Activated naive CD4-positive, alpha-beta T cell treated with anti-CD3 and anti-CD28 coated beads, Interleukin-2, amount 10 ng/mL, durations not matched to agents 7 days and 5 days (primary cell): ENCODE data around the gene LMX1B.

Experiments
- CTCF ChIA-PET: fragments of 350-600 bp; sonication (Branson Sonifier 250); formaldehyde crosslinking; loops from one replicate; lab custom pipeline; 2021; ENCODE audit warnings: antibody characterized with exemption; lab: Charles Lee
- DNase-seq: peaks from one replicate; pipeline ENCODE4 v3.0.0-alpha.2; 2020
- H3K27ac Mint-ChIP-seq: one replicate; pipeline ENCODE4 v1.8.0; 2021; ENCODE audit warnings: mild to moderate bottlenecking, moderate library complexity, mixed read lengths
- H3K27me3 Mint-ChIP-seq: one replicate; pipeline ENCODE4 v1.8.0; 2021; ENCODE audit warnings: mild to moderate bottlenecking, mixed read lengths
- H3K36me3 Mint-ChIP-seq: one replicate; pipeline ENCODE4 v1.8.0; 2021; ENCODE audit warnings: mixed read lengths
- H3K4me1 Mint-ChIP-seq: one replicate; pipeline ENCODE4 v1.8.0; 2021; ENCODE audit warnings: mixed read lengths
- H3K4me3 Mint-ChIP-seq: one replicate; pipeline ENCODE4 v1.8.0; 2021; ENCODE audit warnings: mild to moderate bottlenecking, moderate library complexity, mixed read lengths
- H3K9me3 Mint-ChIP-seq: one replicate; pipeline ENCODE4 v1.8.0; 2021; ENCODE audit warnings: mixed read lengths

LMX1B gene

DNA sequence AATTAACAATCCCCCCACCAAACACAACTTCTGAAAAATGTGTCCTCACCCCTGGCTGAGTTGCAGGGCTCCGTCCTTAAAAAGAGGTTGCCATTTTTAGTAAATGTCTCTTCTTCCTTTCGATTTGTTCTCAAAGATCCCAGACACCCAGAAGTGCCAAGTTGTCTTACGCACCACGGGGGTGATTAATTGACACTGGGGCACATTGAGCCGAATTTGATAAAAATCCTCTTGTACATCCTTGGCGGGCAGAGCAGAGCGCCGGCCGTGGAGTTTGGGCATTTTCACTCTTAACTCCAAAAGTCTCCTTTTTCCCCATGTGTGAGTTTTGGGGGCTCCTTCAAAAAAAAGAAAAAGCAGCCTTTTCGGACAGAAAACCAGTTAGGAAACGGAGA lies 4.5 kb downstream of the LMX1B start:
- CTCF ChIA-PET: no interaction called here
- no peak for DNase-seq
- H3K27me3 Mint-ChIP-seq: peaks cover 98% of the 10 kb centered on the region
- H3K9me3 Mint-ChIP-seq: no peaks in the 10 kb centered on the region
- H3K4me3 Mint-ChIP-seq: no peak overlapping the region
- no peak overlapping the region for H3K27ac Mint-ChIP-seq
- peaks cover 12% of the 10 kb centered on the region for H3K4me1 Mint-ChIP-seq
- peaks cover 4% of the 10 kb centered on the region for H3K36me3 Mint-ChIP-seq

DNA sequence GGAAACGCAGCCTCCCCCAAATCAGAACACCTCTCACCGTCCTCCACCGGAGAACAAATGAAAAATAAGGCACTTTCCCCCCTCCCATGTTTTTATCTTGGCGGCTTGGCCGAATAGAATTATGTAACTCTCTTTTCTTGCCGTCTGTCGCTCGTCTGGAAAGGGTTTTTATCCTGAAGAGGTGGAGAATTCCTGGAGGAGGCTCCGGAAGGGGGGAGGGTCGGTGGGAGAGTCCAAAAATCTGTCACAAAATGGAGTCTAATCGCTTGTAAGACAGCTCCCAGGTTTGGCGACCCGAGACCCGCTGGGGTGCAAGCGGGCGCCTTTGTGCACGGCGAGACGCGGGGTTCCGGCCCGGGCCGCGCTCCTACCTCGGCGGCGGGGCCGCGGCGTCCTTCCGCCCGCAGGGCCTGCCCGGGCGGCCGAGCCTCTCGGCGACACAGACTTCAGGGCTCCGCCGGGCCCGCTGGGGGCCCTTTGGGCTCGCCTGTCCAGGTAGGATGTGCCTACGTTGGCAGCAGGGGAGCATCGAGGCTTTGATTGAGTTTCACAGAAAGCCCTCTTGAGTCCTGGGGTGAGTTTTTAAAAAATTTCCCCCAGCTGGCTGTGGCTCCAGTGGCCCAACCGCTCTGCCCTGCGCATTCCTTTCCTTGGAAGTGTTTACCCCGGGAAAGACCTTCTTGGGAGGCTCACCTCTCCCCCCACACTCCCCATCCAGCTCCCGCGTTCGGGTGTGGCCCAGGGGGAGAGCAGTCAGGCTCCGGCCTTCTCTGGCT lies 5.0 kb downstream of the LMX1B start:
- Mint-ChIP-seq H3K36me3 (peaks cover 4% of the 10 kb centered on the region), H3K27me3 (peaks cover 98% of the 10 kb centered on the region), H3K4me3 (no peak overlapping the region), H3K9me3 (no peaks in the 10 kb centered on the region), H3K4me1 (peaks cover 12% of the 10 kb centered on the region), H3K27ac (peak overlapping the region; percentile 45)
- no peak for DNase-seq
- CTCF ChIA-PET: no interaction called here

DNA sequence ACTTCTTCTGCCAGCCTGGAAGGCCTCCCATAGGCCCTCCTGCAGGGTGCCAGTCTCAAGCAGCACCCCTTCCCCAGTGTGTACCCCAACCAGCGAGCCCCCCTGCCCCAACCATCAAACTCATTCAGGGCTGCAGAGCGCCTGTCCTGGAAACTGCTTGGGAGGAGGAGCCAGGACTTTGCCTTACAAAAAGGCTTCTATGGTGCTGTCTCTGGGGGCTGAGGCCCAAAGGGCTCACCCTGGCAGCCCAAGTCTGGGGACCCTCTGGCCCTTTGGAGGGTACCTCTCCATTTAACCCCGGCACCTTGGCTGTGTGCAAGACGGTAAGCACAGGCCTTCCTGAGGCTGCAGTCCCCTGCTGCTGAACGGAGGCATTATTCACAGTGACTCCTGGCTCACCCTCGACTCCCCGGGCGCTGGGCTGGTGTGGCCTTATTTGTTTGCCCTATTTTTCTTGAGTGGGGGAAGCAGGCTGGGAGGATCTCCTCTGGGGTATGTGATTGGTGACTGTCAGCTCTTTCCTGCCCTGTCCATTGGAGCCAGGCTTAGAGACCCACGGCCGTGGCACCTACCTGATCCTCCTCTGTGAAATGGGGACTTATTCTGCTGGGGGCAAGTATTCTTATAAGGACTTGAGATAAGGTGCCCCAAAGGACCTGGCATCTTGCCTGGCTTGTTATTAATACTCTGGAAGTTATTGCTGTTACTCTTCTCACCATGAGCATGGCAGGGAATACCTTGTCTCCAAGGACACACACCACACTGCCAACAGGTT lies 5.8 kb downstream of the LMX1B start:
- Mint-ChIP-seq H3K36me3 (peaks cover 2% of the 10 kb centered on the region), H3K4me3 (no peak overlapping the region), H3K4me1 (peaks cover 10% of the 10 kb centered on the region), H3K9me3 (no peaks in the 10 kb centered on the region), H3K27ac (peak overlapping the region; percentile 45), H3K27me3 (peaks cover 100% of the 10 kb centered on the region)
- no peak for DNase-seq
- CTCF ChIA-PET: no interaction called here

DNA sequence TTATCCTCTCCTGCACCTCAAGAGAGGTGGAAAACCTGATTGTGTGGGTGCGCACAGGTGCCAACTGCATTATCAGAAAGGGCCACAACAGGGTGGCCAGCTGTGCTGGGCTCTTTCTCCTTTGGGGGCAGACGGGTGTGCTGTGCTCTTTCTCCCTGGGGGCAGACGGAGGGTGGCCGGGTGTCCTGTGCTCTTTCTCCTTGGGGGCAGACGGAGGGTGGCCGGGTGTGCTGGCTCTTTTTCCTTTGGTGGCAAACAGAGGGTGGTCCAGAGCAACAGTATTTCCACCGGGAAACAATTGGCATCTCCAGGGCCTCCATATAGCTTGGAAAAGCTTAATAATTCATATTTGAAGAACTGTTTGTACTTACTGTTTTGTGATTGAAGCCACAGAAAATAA lies 6.8 kb downstream of the LMX1B start:
- CTCF ChIA-PET: no interaction called here
- H3K4me3 Mint-ChIP-seq: no peak overlapping the region
- H3K4me1 Mint-ChIP-seq: peaks cover 8% of the 10 kb centered on the region
- DNase-seq: no peak
- peaks cover 100% of the 10 kb centered on the region for H3K27me3 Mint-ChIP-seq
- no peaks in the 10 kb centered on the region for H3K9me3 Mint-ChIP-seq
- H3K27ac Mint-ChIP-seq: no peak overlapping the region
- no peaks in the 10 kb centered on the region for H3K36me3 Mint-ChIP-seq

DNA sequence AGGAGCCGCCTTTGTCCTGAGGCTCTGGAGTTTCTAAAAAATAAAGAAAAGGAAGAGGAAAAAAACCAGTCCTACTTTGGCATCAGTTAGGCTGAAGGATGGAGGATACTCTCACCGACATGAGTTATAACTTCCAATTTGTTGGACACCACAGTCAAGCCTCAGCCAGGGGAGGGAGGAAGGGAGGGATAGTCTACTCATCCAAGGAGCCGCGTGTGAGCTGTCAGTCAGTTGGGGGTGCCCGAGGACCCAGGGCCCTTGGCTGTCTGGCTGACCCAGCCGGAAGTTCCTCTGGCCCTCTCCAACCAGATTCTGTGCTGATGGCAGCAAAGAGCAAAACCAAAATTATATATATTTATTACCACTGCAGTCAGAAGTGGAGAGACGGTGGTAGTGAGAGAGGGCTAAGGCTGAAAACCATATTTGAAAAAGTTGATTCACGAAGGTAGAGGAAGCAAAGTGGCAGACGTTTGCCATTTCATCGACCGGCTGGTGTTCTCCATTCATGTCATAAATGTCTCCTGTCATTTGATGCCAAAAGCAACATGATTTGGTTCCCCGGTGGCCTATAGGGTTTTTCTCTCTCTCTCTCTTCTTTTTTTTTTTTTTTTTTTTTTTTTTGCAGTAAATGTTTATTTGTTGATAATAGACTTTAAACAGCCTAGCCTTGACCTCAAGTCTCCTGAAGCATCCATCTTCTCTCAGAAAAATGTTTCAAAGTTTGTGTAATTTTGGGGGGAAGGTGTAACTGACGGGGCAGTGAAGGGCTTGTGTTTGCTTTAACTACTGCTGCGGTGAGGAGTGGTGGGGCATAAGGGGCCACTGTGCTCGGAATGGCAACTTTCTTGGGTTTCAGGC lies 7.6 kb downstream of the LMX1B start:
- no peak for DNase-seq
- peaks cover 100% of the 10 kb centered on the region for H3K27me3 Mint-ChIP-seq
- H3K27ac Mint-ChIP-seq: no peak overlapping the region
- CTCF ChIA-PET: no interaction called here
- H3K4me1 Mint-ChIP-seq: peaks cover 12% of the 10 kb centered on the region
- no peaks in the 10 kb centered on the region for H3K9me3 Mint-ChIP-seq
- H3K36me3 Mint-ChIP-seq: no peaks in the 10 kb centered on the region
- no peak overlapping the region for H3K4me3 Mint-ChIP-seq

DNA sequence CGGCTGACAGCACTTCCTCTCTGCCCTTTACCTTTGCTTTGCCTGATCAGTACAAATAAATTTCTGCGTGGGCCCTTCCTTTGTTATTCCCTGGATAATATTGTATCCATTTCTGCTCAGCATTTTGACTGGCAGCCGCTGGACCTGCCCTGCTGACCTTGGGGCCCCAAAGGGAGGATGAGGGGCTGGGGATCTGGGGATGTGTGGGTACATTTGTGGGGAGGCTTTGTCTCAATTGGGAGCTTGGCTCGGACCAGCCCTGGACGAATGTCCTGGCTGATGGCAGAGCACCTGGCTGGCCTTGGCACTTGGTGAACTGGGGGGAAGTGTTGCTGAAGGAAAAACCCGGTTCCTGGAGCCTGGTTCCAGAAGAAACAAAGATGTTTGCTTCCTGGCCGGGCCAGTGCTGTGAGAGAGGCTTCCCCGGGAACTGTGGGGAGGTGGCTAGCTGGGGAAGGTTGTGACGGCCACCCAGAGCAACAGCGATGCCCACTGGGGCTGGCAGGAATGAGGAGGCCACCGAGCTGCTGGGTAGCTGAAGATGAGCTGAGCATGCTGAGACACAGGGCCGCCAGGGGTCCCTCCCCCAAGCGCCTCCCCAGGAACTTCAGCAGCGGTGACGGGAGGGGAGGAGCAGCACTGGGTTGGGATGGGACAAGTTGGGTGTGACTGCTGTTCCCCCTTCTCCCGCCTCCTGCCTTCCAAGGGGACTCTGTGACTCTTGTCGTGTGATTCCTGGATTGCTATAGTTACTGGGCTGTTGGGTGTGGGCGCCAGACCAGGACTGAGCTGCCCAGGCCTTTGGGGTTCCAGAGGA lies 8.4 kb downstream of the LMX1B start:
- Mint-ChIP-seq H3K4me1 (peaks cover 12% of the 10 kb centered on the region), H3K27ac (no peak overlapping the region), H3K36me3 (no peaks in the 10 kb centered on the region), H3K4me3 (no peak overlapping the region), H3K27me3 (peaks cover 100% of the 10 kb centered on the region), H3K9me3 (no peaks in the 10 kb centered on the region)
- no peak for DNase-seq
- CTCF ChIA-PET: interaction anchor here (1.4 kb wide), 1 partner anchor 123 kb away, joined by 4 read pairs; no protein-coding TSS in a partner anchor

DNA sequence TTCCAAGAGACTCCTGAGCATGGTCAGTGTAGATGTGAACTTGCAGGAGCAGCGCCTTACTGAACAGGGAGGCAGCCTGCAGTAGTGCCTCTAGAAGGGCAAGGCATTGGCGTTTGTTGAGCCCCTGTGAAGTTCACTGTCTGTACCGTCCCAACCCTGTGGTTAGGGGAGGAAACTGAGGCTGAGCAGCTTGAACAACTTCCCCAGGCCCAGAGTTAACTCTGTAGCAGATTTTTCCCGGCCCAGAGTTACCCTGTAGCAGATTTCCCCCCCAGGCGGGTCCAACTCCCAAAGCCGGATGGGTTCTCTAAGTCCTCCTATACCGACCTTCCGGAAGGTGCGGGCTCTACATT lies 9.6 kb downstream of the LMX1B start:
- H3K27ac Mint-ChIP-seq: no peak overlapping the region
- H3K27me3 Mint-ChIP-seq: peaks cover 100% of the 10 kb centered on the region
- H3K36me3 Mint-ChIP-seq: no peaks in the 10 kb centered on the region
- no peaks in the 10 kb centered on the region for H3K9me3 Mint-ChIP-seq
- DNase-seq: no peak
- CTCF ChIA-PET: interaction anchor here (1.4 to 1.6 kb wide), 2 partner anchors 67 to 124 kb away, joined by 4 read pairs; no protein-coding TSS in a partner anchor
- H3K4me3 Mint-ChIP-seq: no peak overlapping the region
- peaks cover 9% of the 10 kb centered on the region for H3K4me1 Mint-ChIP-seq

DNA sequence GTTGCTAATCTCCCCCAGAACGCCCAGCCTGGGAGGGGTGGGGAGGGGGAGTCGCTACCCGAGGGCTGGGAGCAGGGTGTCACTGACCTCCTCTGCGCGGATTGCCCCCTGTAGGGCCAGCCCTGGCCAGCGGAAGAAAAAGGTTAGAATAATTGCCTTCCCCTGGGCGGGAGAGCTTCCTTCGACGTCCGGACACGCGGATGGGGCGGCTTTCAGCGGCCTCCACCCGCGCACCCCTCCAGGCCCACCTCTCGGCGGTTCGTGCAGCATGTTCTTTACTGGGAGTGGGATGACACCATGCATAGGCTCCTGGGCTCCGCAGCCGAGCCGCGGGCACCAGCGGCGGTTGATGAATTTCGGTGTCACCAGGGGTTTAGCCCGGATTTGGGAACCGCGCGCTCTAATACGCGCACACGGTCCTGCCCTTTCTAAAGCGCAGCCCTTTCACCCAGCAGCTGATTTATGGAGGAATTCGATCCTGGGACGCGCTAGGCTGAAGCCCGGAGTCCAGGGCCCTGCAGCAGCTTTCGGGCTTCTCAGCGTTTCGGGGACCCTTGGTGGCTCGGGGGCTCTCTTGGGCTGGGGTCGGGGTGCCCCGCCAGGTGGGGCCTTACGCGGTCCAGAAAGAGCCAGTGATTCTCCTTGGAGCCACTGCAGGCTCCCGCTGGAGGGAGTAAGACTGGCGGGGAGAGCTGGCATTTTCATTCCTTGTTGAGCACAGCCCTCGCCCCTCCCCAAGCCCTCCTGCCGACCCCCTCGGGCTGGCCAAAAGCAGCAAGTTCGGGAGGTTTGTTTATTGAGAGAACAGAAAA lies 10.1 kb downstream of the LMX1B start:
- Mint-ChIP-seq H3K27ac (peak overlapping the region; percentile 37), H3K27me3 (peaks cover 100% of the 10 kb centered on the region)
- CTCF ChIA-PET: interaction anchor here (1.6 kb wide), 1 partner anchor 67 kb away, joined by 4 read pairs; no protein-coding TSS in a partner anchor

DNA sequence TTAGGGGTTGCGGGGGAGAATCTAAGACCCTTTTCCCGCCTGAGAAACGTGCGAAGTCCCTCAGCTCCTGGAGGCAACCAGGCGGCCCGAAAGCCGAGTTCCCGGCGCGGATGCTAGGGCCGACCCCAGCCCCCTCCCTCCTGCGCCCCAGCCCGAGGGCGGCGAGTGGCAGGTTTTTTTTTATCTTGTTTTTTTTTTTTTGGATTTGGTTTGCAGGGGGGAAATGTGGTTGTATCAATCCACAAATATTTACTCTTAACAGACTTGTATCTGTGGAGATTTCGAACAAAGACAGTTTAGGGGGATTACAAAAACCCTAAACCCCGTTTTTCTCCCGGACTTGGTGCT lies 10.7 kb downstream of the LMX1B start:
- CTCF ChIA-PET: no interaction called here
- peaks cover 100% of the 10 kb centered on the region for H3K27me3 Mint-ChIP-seq

More for the DNA sequence above, 10.1 kb downstream of the LMX1B start:
- H3K9me3 Mint-ChIP-seq: no peaks in the 10 kb centered on the region
- no peaks in the 10 kb centered on the region for H3K36me3 Mint-ChIP-seq
- H3K4me3 Mint-ChIP-seq: no peak overlapping the region
- peaks cover 6% of the 10 kb centered on the region for H3K4me1 Mint-ChIP-seq
- DNase-seq: no peak

DNA sequence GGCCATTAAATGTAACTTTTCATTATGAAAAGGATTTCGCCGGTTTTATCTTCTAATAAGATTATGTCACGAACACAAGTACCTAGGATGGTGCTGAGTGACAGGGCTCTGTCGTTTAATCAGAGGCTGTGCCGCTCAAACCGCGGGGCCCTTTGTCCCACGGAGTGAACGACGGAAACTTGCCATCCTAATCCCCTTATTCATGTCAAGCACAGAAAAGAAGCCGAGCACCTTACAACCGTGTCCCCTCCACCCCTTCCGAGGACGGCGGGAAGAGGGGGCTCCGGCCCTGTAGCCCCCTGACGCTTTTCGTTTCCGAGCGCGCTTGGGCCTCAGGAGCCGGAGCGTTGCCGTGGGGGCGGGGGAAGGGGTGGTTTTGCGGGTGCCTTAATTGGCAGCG lies 11.2 kb downstream of the LMX1B start:
- peak overlapping the region; percentile 23 for H3K4me3 Mint-ChIP-seq
- CTCF ChIA-PET: no interaction called here
- no peaks in the 10 kb centered on the region for H3K36me3 Mint-ChIP-seq
- H3K27me3 Mint-ChIP-seq: peaks cover 100% of the 10 kb centered on the region
- H3K27ac Mint-ChIP-seq: peak overlapping the region; percentile 55
- H3K9me3 Mint-ChIP-seq: no peaks in the 10 kb centered on the region
- DNase-seq: no peak
- peaks cover 6% of the 10 kb centered on the region for H3K4me1 Mint-ChIP-seq

More for the DNA sequence above, 10.7 kb downstream of the LMX1B start:
- Mint-ChIP-seq H3K36me3 (no peaks in the 10 kb centered on the region), H3K4me3 (no peak overlapping the region), H3K4me1 (peaks cover 6% of the 10 kb centered on the region), H3K9me3 (no peaks in the 10 kb centered on the region), H3K27ac (no peak overlapping the region)
- DNase-seq: no peak

DNA sequence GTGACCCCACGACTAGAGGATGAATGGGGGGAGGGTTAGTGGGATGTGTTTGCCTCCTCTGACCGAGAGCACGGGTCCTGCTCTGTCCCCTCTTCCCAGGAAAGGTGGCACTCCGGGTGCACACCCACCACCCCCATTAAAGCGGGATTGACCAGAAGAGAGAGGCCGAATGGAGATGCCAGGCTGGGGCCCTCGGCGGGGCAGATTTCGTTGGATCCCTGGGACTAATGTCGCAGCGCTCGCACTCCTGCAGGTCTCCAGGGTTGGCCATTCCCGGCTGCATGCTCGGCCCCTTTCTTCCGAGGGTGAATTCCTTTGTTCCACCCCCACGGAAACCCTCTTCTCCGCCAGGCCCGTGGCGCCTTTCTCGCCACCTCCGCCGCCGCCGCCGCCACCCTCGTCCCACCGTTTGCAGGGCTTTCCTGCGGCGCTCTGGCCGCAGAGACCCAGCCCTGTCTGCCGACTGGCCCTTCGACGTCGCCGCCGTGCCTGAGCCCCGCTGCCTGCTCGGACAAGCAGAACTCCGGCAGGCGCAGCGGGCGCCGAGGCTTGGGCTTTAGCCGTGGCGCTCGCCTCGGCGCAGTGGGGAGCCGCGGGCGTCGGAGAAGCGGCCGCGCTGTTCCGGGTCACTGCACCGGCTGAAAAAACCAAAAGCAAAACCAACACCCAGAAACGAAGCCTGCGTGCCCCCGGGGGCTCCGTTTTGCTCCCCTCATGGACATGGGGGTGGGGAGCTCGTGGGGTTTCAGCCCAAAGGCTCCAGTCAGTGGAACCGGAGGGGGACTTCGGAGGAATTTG lies 11.8 kb downstream of the LMX1B start:
- peak overlapping the region; percentile 62 for H3K4me3 Mint-ChIP-seq
- DNase-seq: no peak
- peaks cover 100% of the 10 kb centered on the region for H3K27me3 Mint-ChIP-seq
- peak overlapping the region; percentile 55 for H3K27ac Mint-ChIP-seq
- H3K9me3 Mint-ChIP-seq: no peaks in the 10 kb centered on the region
- CTCF ChIA-PET: no interaction called here
- H3K36me3 Mint-ChIP-seq: no peaks in the 10 kb centered on the region
- peaks cover 6% of the 10 kb centered on the region for H3K4me1 Mint-ChIP-seq

DNA sequence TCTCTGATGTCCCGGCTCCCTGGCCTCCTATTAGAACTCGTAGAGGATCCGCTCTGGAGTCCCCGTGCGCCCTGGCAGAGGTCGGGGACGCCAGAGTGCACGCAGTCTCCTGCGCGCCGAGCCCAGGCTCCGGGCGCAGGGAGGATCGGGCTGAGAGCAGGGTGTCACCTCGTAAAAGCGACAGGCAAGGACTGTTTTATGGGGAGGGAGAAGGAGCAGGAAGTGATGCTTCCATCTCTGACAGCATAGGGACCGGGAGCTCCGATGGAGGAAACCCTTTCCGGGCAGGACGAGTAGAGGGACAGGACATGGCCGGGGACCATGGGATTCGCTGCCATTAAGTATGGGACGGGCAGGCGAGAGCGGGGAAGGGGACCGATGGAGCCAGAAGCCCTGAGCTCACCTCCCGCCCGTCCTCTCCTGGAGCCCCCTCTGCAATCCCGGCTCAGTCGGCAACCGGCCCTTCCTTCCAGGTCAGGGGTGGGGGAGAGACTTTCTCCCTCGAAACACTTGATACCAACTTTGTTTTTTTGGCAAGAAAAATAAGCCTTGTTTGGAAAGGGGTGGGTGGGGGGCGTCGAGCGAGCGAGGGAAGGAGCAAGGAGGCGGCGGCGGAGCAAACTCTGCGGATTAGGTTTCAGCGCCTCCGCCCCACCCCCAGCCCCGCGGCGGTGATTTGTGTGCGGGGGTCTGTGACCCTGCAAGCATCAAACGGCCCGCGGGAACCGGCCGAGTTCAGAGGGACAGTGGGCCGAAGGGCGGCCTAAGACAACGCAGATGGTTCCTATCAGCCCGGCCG lies 12.6 kb downstream of the LMX1B start:
- Mint-ChIP-seq H3K4me1 (peaks cover 6% of the 10 kb centered on the region), H3K27me3 (peaks cover 100% of the 10 kb centered on the region), H3K27ac (peak overlapping the region; percentile 33), H3K9me3 (no peaks in the 10 kb centered on the region), H3K36me3 (no peaks in the 10 kb centered on the region), H3K4me3 (peak overlapping the region; percentile 62)
- CTCF ChIA-PET: no interaction called here
- DNase-seq: no peak
